ENCODE results near the gene TAMM41. TPM values are rescaled to one million over a fixed set of nuclear protein-coding genes. Genes with fewer than 3 reads are reported as not detected.
A peak's percentile ranks its signal among the peaks of the same experiment; 100 is the strongest.
"Not testable (repeated sequence)": the region's sequence is repeated elsewhere in the genome, so short reads cannot be mapped to it uniquely, and the experiment has no call there.

Gene TAMM41
- total and polyA plus RNA-seq, 4 donors, result 9.2 to 20.6 (median 13.0) TPM

GRCh38 chr3:11774296-11774877, 72.3 kb downstream of the TAMM41 start:
- H3K36me3 ChIP-seq (ENCODE audit: control insufficient read depth in 4 of 4, insufficient read depth in 4 of 4, low read length in 4 of 4), result peaks cover 0 to 3% (median 1%) of the 10 kb centered on the region in 4 donors
- H3K27ac ChIP-seq (ENCODE audit: low read depth in 1 of 2, low read length in 1 of 2), result no peak overlapping the region
- TF ChIP-seq CTCF (IDR thresholded peaks at IDR 0.05; ENCODE audit: control extremely low read depth, extremely low read depth), result peak; percentile 6
- H3K4me1 ChIP-seq (ENCODE audit: control insufficient read depth in 5 of 5, insufficient read depth in 5 of 5, low read length in 5 of 5), result peaks cover 0 to 14% (median 6%) of the 10 kb centered on the region in 5 donors
- no peaks in the 10 kb centered on the region for H3K27me3 ChIP-seq (ENCODE audit: control insufficient read depth in 3 of 3, insufficient read depth in 3 of 3, low read length in 2 of 3)
- ATAC-seq (ENCODE audit: insufficient read depth, low FRiP score), result peak; percentile 20
- peak; percentile 65 to 74 (median 74) for DNase-seq
- peaks cover 0 to 1% (median 0%) of the 10 kb centered on the region in 4 donors for H3K9me3 ChIP-seq (ENCODE audit: control insufficient read depth in 4 of 4, insufficient read depth in 3 of 4, low read length in 3 of 4)
- WGBS, 2 donors, result 49 to 67% methylated on average over 2 of the region's 2 CpGs
- no peak overlapping the region for H3K9ac ChIP-seq (ENCODE audit: insufficient read depth in 1 of 2, low read length in 2 of 2)
- H3K4me3 ChIP-seq, result no peak overlapping the region

GRCh38 chr3:11771931-11772330, 74.8 kb downstream of the TAMM41 start:
- H3K9ac ChIP-seq (ENCODE audit: insufficient read depth in 1 of 2, low read length in 2 of 2); H3K27me3 ChIP-seq (ENCODE audit: control insufficient read depth in 3 of 3, insufficient read depth in 3 of 3, low read length in 2 of 3); DNase-seq; H3K36me3 ChIP-seq (ENCODE audit: control insufficient read depth in 4 of 4, insufficient read depth in 4 of 4, low read length in 4 of 4); ATAC-seq (ENCODE audit: insufficient read depth, low FRiP score); H3K4me3 ChIP-seq; H3K27ac ChIP-seq (ENCODE audit: low read depth in 1 of 2, low read length in 1 of 2); H3K9me3 ChIP-seq (ENCODE audit: control insufficient read depth in 4 of 4, insufficient read depth in 3 of 4, low read length in 3 of 4): not testable (repeated sequence)
- H3K4me1 ChIP-seq (ENCODE audit: control insufficient read depth in 5 of 5, insufficient read depth in 5 of 5, low read length in 5 of 5), result peaks cover 0 to 14% (median 6%) of the 10 kb centered on the region in 5 donors
- WGBS, 2 donors, result 83 to 88% methylated on average over 7 of the region's 7 CpGs

DNA sequence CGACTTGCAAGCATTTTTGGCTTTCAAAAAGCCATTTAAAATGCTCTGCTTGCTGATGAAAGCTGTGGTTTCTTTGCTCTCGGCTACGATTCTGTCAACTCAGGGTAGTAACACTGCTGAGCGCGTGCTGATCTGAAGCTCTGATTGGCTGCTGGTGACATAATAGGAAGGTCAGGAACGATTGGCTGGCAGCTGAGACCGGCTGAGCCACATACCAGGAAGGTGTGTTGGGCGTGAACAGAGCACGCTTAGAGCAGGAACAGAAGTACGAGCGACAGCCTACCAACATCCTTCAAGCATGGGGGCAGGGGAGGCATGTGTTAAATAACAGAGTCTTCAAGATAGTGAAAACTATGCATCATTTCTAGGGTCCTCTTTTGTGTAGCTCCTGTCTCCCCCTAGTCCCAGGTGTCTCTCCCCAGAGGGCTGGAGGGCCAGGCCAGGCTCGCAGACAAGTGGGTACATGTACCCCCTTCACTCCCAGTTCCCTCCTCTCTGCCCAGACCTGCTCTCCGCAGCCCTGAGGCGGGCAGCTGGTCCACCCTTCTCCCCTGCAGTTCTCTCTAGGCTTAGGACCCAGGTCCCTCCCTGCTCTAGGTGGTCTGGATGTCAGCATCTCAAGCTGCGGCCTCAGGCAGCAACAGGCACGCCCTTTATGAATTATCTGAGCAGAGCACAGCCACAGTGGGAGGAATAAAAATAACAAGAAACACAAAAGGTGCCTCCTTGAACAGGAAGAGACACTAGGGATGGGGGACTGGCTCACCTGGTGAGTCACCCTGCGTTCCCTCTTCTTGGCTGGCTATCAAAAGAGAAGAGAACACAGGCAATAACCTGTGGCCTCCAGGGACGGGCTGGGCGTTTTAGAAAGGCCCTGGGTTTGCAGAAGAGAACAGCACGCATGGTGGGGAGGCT, 76.0 kb downstream of the TAMM41 start:
- no peaks in the 10 kb centered on the region for H3K27me3 ChIP-seq (ENCODE audit: control insufficient read depth in 3 of 3, insufficient read depth in 3 of 3, low read length in 2 of 3)
- no peaks in the 10 kb centered on the region for H3K9me3 ChIP-seq (ENCODE audit: control insufficient read depth in 4 of 4, insufficient read depth in 3 of 4, low read length in 3 of 4)
- H3K4me1 ChIP-seq (ENCODE audit: control insufficient read depth in 5 of 5, insufficient read depth in 5 of 5, low read length in 5 of 5), result peaks cover 0 to 14% (median 6%) of the 10 kb centered on the region in 5 donors
- H3K9ac ChIP-seq (ENCODE audit: insufficient read depth in 1 of 2, low read length in 2 of 2), result peak overlapping the region in 1 of 2 donors; percentile 78
- TF ChIP-seq CTCF (IDR thresholded peaks at IDR 0.05; ENCODE audit: control extremely low read depth, extremely low read depth), result no peak
- peak overlapping the region in 1 of 2 donors; percentile 51 for H3K27ac ChIP-seq (ENCODE audit: low read depth in 1 of 2, low read length in 1 of 2)
- peak; percentile 95 for ATAC-seq (ENCODE audit: insufficient read depth, low FRiP score)
- DNase-seq, result peak; percentile 88 to 94 (median 89)
- WGBS, 2 donors, result 26 to 32% methylated on average over 20 of the region's 20 CpGs
- H3K4me3 ChIP-seq, result no peak overlapping the region
- no peaks in the 10 kb centered on the region for H3K36me3 ChIP-seq (ENCODE audit: control insufficient read depth in 4 of 4, insufficient read depth in 4 of 4, low read length in 4 of 4)
